CD4-positive, alpha-beta T cell (primary cell): Measurements from ENCODE around the gene SCGB1A1. TPM values are rescaled to one million over a fixed set of nuclear protein-coding genes. Genes with fewer than 3 reads are reported as not detected.

Experiments
- ATAC-seq: fragments of 200-7000 bp; cut with Tn5 transposase; one replicate; pipeline ENCODE4 v1.10.0; 2022; ENCODE audit warnings: mild to moderate bottlenecking; ENCODE audit not compliant: poor library complexity
- CTCF ChIA-PET: fragments of 350-600 bp; sonication (Branson Sonifier 250); formaldehyde crosslinking; loops from one replicate; lab custom pipeline; 2021; ENCODE audit warnings: antibody characterized with exemption, inconsistent platforms; lab: Charles Lee
- POLR2A ChIA-PET: fragments of 350-600 bp; sonication (Branson Sonifier 250); formaldehyde crosslinking; loops from one replicate; lab custom pipeline; 2021; ENCODE audit warnings: antibody characterized with exemption, inconsistent platforms; lab: Charles Lee
- DNase-seq, 14 experiments: peaks; one replicate each; pipeline ENCODE4 v3.0.0-alpha.2; 2013 to 2020; ENCODE audit warnings: mixed read lengths in 2 of 14
- H3K27ac ChIP-seq, 2 donors: one replicate each; pipeline versions ENCODE4 v1.5.1 to v1.7.0; 2013; ENCODE audit warnings: low read length in 2 of 2, low read depth in 1 of 2, mild to moderate bottlenecking in 1 of 2
- H3K27me3 ChIP-seq, 2 experiments: 1 replicate in 1 of 2; 2 replicates in 1 of 2; pipeline versions ENCODE4 v1.6.1 to v1.7.0; 2013; ENCODE audit warnings: low read length in 2 of 2, control low read depth in 1 of 2, mild to moderate bottlenecking in 1 of 2, moderate library complexity in 1 of 2; ENCODE audit not compliant: insufficient read depth in 2 of 2, control insufficient read depth in 1 of 2
- H3K36me3 ChIP-seq: one replicate; pipeline ENCODE4 v1.6.1; 2013; ENCODE audit warnings: low read length, control low read depth; ENCODE audit not compliant: insufficient read depth
- H3K4me1 ChIP-seq: one replicate; pipeline ENCODE4 v1.6.1; 2013; ENCODE audit warnings: low read length, control low read depth; ENCODE audit not compliant: insufficient read depth
- H3K4me3 ChIP-seq: one replicate; pipeline ENCODE4 v1.5.1; 2013; ENCODE audit warnings: mild to moderate bottlenecking, low read length, moderate library complexity
- H3K9me3 ChIP-seq, 2 experiments: 1 replicate in 1 of 2; 2 replicates in 1 of 2; pipeline versions ENCODE4 v1.6.1 to v1.7.0; 2013; ENCODE audit warnings: low read length in 2 of 2, mild to moderate bottlenecking in 2 of 2, control low read depth in 1 of 2, moderate library complexity in 1 of 2; ENCODE audit not compliant: control insufficient read depth in 1 of 2, insufficient read depth in 1 of 2
- H3K27ac Mint-ChIP-seq: one replicate; pipeline ENCODE4 v1.8.0; 2020; ENCODE audit warnings: mixed read lengths
- H3K27me3 Mint-ChIP-seq: one replicate; pipeline ENCODE4 v1.8.0; 2021; ENCODE audit warnings: mixed read lengths
- H3K36me3 Mint-ChIP-seq: one replicate; pipeline ENCODE4 v1.8.0; 2021; ENCODE audit warnings: low read depth, mixed read lengths
- H3K4me1 Mint-ChIP-seq: one replicate; pipeline ENCODE4 v1.8.0; 2021; ENCODE audit warnings: low read depth, mixed read lengths
- H3K4me3 Mint-ChIP-seq: one replicate; pipeline ENCODE4 v1.8.0; 2020; ENCODE audit warnings: mild to moderate bottlenecking, mixed read lengths
- H3K9me3 Mint-ChIP-seq: one replicate; pipeline ENCODE4 v1.8.0; 2020; ENCODE audit warnings: mixed read lengths
- CTCF ChIP-seq: fragments of 200-600 bp; IDR thresholded peaks from one replicate; pipeline ENCODE4 v1.8.0; 2022; ENCODE audit warnings: antibody characterized with exemption, mild to moderate bottlenecking
- intact Hi-C, 2 experiments: fragments of 100-400 bp; cut with DNase I in 1 of 2; cut with micrococcal nuclease in 1 of 2; formaldehyde crosslinking; loops; one replicate each; pipeline versions ENCODE4 v1.15.1 to v1.9.0; 2023 to 2025; cut with DNase I, micrococcal nuclease
- total RNA-seq, 174 experiments: library from RNA in 2 of 174; stranded (reverse) in 2 of 174; gene quantifications; one replicate each; pipeline ENCODE4 v1.2.3 and lab custom pipeline; 2021 to 2026

SCGB1A1 gene
- total RNA-seq, 2 experiments from 2014 or later = not detected

- Histone ChIP-seq H3K4me3 (no peak overlapping the region), H3K36me3 (no peaks in the 10 kb centered on the region), H3K4me1 (peaks cover 13% of the 10 kb centered on the region), H3K27ac (no peak overlapping the region), H3K9me3 (no peaks in the 10 kb centered on the region), H3K27me3 (no peaks in the 10 kb centered on the region)
- Mint-ChIP-seq H3K9me3 (no peaks in the 10 kb centered on the region), H3K36me3 (no peaks in the 10 kb centered on the region), H3K27me3 (no peaks in the 10 kb centered on the region), H3K27ac (peak overlapping the region; percentile 6), H3K4me3 (no peak overlapping the region), H3K4me1 (peaks cover 32% of the 10 kb centered on the region)
- ChIA-PET POLR2A (no interaction called here), CTCF (interaction anchor here (1.0 to 1.9 kb wide), 2 partner anchors 11 to 445 kb away, joined by 3 to 10 read pairs; partner anchors contain the start of gene SLC3A2)
- intact Hi-C loops = no loop called here
- no peak for TF ChIP-seq CTCF
- ATAC-seq (peak; percentile 79), DNase-seq (no peak)
Measured at GRCh38 chr11:62435846-62436660, 17.2 kb downstream of the SCGB1A1 start.

GRCh38 chr11:62437616-62438015 lies 18.8 kb downstream of the SCGB1A1 start:
- Mint-ChIP-seq H3K9me3 (no peaks in the 10 kb centered on the region), H3K27me3 (no peaks in the 10 kb centered on the region), H3K4me1 (peaks cover 27% of the 10 kb centered on the region), H3K27ac (no peak overlapping the region), H3K4me3 (no peak overlapping the region), H3K36me3 (no peaks in the 10 kb centered on the region)
- ChIA-PET POLR2A (no interaction called here), CTCF (interaction anchor here (1.2 kb wide), 1 partner anchor 106 kb away, joined by 3 read pairs; no protein-coding TSS in a partner anchor)
- Histone ChIP-seq H3K27ac (no peak overlapping the region), H3K27me3 (no peaks in the 10 kb centered on the region), H3K4me1 (peaks cover 12% of the 10 kb centered on the region), H3K9me3 (no peaks in the 10 kb centered on the region), H3K4me3 (no peak overlapping the region), H3K36me3 (no peaks in the 10 kb centered on the region)
- TF ChIP-seq CTCF = no peak
- intact Hi-C loops = no loop called here
- DNase-seq (no peak), ATAC-seq (no peak)

GRCh38 chr11:62438641-62439040 lies 19.8 kb downstream of the SCGB1A1 start:
- Histone ChIP-seq H3K4me1 (peaks cover 10% of the 10 kb centered on the region), H3K27ac (no peak overlapping the region), H3K4me3 (no peak overlapping the region), H3K27me3 (no peaks in the 10 kb centered on the region), H3K36me3 (no peaks in the 10 kb centered on the region), H3K9me3 (no peaks in the 10 kb centered on the region)
- ChIA-PET CTCF (no interaction called here), POLR2A (no interaction called here)
- H3K27me3 Mint-ChIP-seq = no peaks in the 10 kb centered on the region
- no peak overlapping the region for H3K27ac Mint-ChIP-seq
- ATAC-seq (no peak), DNase-seq (no peak)
- no peak for TF ChIP-seq CTCF
- peaks cover 21% of the 10 kb centered on the region for H3K4me1 Mint-ChIP-seq
- no peak overlapping the region for H3K4me3 Mint-ChIP-seq
- no peaks in the 10 kb centered on the region for H3K9me3 Mint-ChIP-seq
- intact Hi-C loops = no loop called here
- H3K36me3 Mint-ChIP-seq = no peaks in the 10 kb centered on the region
